ENCODE results near the gene JAKMIP3.
"Not testable (repeated sequence)": the region's sequence is repeated elsewhere in the genome, so short reads cannot be mapped to it uniquely, and the experiment has no call there.

Gene JAKMIP3

DNA sequence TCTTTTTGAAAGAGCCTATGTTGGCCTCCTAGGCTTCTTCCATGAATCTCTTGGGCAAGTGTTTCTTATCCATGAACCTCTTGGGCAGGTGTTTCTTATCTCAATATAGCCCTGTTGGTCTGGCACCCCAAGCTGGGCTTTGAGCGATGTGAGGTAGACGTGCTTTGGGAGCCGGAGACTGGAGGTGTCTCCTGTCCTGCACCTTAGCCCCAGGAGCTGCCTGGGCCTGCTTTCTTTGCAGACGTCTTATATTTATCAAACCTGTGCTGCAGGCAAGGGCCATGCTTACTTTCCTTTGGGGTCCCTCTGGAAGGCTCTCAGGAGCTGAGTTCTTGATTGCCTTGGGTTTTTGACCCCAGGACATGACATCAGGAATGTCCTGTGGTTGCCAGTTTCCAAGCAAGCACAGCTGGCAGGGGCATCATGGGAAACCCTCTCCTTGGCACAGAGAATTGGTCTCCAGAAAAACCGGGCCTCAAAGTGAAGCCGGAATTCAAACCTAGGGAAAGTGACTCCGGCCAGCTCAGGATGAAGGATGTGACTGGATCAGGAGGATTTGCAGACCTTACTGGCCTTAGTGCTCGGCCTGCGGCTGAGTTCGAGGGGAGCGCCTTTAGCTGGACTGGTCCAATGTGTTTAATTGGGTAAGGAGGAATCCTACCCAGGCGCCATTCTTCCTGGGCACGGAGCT lies 2.8 kb downstream of the JAKMIP3 start:
- Histone ChIP-seq H3K36me3 (ENCODE audit: control insufficient read depth in 1 of 2, insufficient read depth in 2 of 2, low read length in 2 of 2) (no peaks in the 10 kb centered on the region), H3K4me1 (ENCODE audit: control insufficient read depth in 1 of 2, insufficient read depth in 2 of 2, low read length in 2 of 2) (peaks cover 6 to 9% of the 10 kb centered on the region in 2 donors), H3K4me3 (ENCODE audit: low read depth in 1 of 2, low read length in 2 of 2) (no peak overlapping the region), H3K27ac (ENCODE audit: low read length) (no peak overlapping the region), H3K27me3 (ENCODE audit: low read depth, low read length) (no peaks in the 10 kb centered on the region), H3K9me3 (ENCODE audit: control insufficient read depth in 1 of 2, low read length in 2 of 2) (no peaks in the 10 kb centered on the region)

DNA sequence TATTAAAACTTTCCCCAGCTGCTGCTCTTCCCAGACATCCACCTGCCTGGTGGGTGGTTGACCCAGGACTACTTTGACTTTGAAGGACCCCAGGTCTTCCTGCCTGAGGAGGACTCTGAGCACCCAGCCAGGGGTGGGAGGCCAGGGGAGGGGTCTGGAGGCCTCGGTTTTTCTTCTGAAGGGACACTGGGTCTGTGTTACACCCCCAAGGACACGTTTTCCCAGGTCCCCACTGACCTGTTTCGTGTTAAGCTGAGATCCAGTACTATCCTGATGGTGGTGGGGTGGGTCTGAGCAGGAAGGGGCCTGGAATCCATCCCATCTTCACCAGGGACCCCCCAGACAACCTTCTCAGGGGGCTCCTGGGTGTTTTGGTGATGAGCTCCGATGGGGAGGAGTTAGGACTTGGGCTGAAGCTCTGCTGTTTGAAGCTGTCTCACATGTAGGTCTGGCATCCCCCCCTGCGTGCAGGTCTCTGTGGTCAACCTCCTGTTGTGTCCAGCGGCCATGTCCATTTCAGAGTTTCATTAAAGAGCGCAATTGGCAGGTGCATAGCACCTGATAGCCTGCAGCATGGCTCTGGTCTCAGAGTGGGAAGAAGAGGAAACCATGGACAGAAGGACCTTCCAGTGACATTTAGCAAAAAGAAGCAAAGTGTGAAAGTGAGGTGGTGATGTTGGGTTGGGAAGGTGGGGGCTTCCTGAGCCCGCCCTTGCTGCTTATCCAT lies 3.5 kb downstream of the JAKMIP3 start:
- no peaks in the 10 kb centered on the region for H3K27me3 ChIP-seq (ENCODE audit: low read depth, low read length)
- H3K9me3 ChIP-seq (ENCODE audit: control insufficient read depth in 1 of 2, low read length in 2 of 2): no peaks in the 10 kb centered on the region
- no peaks in the 10 kb centered on the region for H3K36me3 ChIP-seq (ENCODE audit: control insufficient read depth in 1 of 2, insufficient read depth in 2 of 2, low read length in 2 of 2)
- H3K4me1 ChIP-seq (ENCODE audit: control insufficient read depth in 1 of 2, insufficient read depth in 2 of 2, low read length in 2 of 2): peaks cover 6 to 9% of the 10 kb centered on the region in 2 donors
- H3K4me3 ChIP-seq (ENCODE audit: low read depth in 1 of 2, low read length in 2 of 2): no peak overlapping the region
- H3K27ac ChIP-seq (ENCODE audit: low read length): no peak overlapping the region

GRCh38 chr10:132069849-132070182 lies 4.1 kb downstream of the JAKMIP3 start:
- no peaks in the 10 kb centered on the region for H3K27me3 ChIP-seq (ENCODE audit: low read depth, low read length)
- no peaks in the 10 kb centered on the region for H3K36me3 ChIP-seq (ENCODE audit: control insufficient read depth in 1 of 2, insufficient read depth in 2 of 2, low read length in 2 of 2)
- H3K4me1 ChIP-seq (ENCODE audit: control insufficient read depth in 1 of 2, insufficient read depth in 2 of 2, low read length in 2 of 2): peaks cover 6 to 8% of the 10 kb centered on the region in 2 donors

DNA sequence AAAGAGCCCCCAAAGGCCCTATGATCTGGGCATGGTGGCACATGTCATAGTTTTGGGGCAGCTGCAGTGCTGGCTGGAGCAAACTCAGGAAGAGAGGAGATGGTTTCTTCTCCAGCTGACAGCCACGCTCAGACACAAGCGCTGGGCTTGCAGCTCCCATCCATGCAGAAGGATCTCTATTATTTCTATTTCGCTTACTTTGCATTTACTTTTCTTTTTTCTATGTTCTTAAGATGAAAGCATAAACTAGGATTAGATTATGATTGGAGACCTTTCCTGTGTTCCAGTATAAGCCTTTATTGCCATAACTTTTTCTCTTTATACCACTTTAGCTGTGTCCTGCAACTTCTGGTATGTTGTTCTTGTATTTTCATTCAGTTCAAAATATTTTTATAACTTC lies 5.0 kb downstream of the JAKMIP3 start:
- Histone ChIP-seq H3K36me3 (ENCODE audit: control insufficient read depth in 1 of 2, insufficient read depth in 2 of 2, low read length in 2 of 2) (no peaks in the 10 kb centered on the region), H3K27ac (ENCODE audit: low read length) (no peak overlapping the region), H3K9me3 (ENCODE audit: control insufficient read depth in 1 of 2, low read length in 2 of 2) (no peaks in the 10 kb centered on the region), H3K4me1 (ENCODE audit: control insufficient read depth in 1 of 2, insufficient read depth in 2 of 2, low read length in 2 of 2) (peaks cover 0 to 6% of the 10 kb centered on the region in 2 donors), H3K4me3 (ENCODE audit: low read depth in 1 of 2, low read length in 2 of 2) (no peak overlapping the region), H3K27me3 (ENCODE audit: low read depth, low read length) (no peaks in the 10 kb centered on the region)

More at GRCh38 chr10:132069849-132070182, 4.1 kb downstream of the JAKMIP3 start:
- Histone ChIP-seq H3K27ac (ENCODE audit: low read length) (no peak overlapping the region), H3K4me3 (ENCODE audit: low read depth in 1 of 2, low read length in 2 of 2) (no peak overlapping the region), H3K9me3 (ENCODE audit: control insufficient read depth in 1 of 2, low read length in 2 of 2) (no peaks in the 10 kb centered on the region)

DNA sequence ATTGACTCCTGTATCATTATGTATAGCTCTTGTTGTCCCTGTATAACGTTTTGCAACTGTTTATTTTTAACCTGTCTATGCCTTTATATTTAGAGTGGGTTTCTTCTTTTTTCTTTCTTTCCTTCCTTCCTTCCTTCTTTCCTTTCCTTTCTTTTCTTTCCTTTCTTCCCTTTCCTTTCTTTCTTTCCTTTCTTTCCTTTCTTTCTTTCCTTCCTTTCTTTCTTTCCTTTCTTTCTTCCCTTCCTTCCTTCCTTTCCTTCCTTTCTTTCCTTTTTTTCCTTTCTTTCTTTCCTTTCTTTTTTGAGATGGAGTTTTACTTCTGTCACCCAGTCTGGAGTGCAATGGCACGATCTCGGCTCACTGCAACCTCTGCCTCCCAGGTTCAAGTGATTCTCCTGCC lies 5.9 kb downstream of the JAKMIP3 start:
- Histone ChIP-seq H3K27me3 (ENCODE audit: low read depth, low read length) (no peaks in the 10 kb centered on the region), H3K9me3 (ENCODE audit: control insufficient read depth in 1 of 2, low read length in 2 of 2) (no peaks in the 10 kb centered on the region), H3K4me1 (ENCODE audit: control insufficient read depth in 1 of 2, insufficient read depth in 2 of 2, low read length in 2 of 2) (peaks cover 0 to under 1% of the 10 kb centered on the region in 2 donors), H3K4me3 (ENCODE audit: low read depth in 1 of 2, low read length in 2 of 2) (no peak overlapping the region), H3K27ac (ENCODE audit: low read length) (no peak overlapping the region), H3K36me3 (ENCODE audit: control insufficient read depth in 1 of 2, insufficient read depth in 2 of 2, low read length in 2 of 2) (no peaks in the 10 kb centered on the region)

GRCh38 chr10:132075909-132076577 lies 10.3 kb downstream of the JAKMIP3 start:
- H3K9me3 ChIP-seq (ENCODE audit: control insufficient read depth in 1 of 2, low read length in 2 of 2): no peaks in the 10 kb centered on the region
- no peaks in the 10 kb centered on the region for H3K27me3 ChIP-seq (ENCODE audit: low read depth, low read length)
- H3K4me1 ChIP-seq (ENCODE audit: control insufficient read depth in 1 of 2, insufficient read depth in 2 of 2, low read length in 2 of 2): no peaks in the 10 kb centered on the region
- no peak overlapping the region for H3K27ac ChIP-seq (ENCODE audit: low read length)
- H3K36me3 ChIP-seq (ENCODE audit: control insufficient read depth in 1 of 2, insufficient read depth in 2 of 2, low read length in 2 of 2): no peaks in the 10 kb centered on the region
- no peak overlapping the region for H3K4me3 ChIP-seq (ENCODE audit: low read depth in 1 of 2, low read length in 2 of 2)

- H3K4me3 ChIP-seq (ENCODE audit: low read depth in 1 of 2, low read length in 2 of 2): no peak overlapping the region
- H3K27ac ChIP-seq (ENCODE audit: low read length): no peak overlapping the region
- no peaks in the 10 kb centered on the region for H3K36me3 ChIP-seq (ENCODE audit: control insufficient read depth in 1 of 2, insufficient read depth in 2 of 2, low read length in 2 of 2)
- no peaks in the 10 kb centered on the region for H3K27me3 ChIP-seq (ENCODE audit: low read depth, low read length)
- H3K9me3 ChIP-seq (ENCODE audit: control insufficient read depth in 1 of 2, low read length in 2 of 2): no peaks in the 10 kb centered on the region
- no peaks in the 10 kb centered on the region for H3K4me1 ChIP-seq (ENCODE audit: control insufficient read depth in 1 of 2, insufficient read depth in 2 of 2, low read length in 2 of 2)
Measured at GRCh38 chr10:132076578-132077081, 10.9 kb downstream of the JAKMIP3 start.

GRCh38 chr10:132077091-132077490 lies 11.3 kb downstream of the JAKMIP3 start:
- no peaks in the 10 kb centered on the region for H3K36me3 ChIP-seq (ENCODE audit: control insufficient read depth in 1 of 2, insufficient read depth in 2 of 2, low read length in 2 of 2)
- H3K9me3 ChIP-seq (ENCODE audit: control insufficient read depth in 1 of 2, low read length in 2 of 2): no peaks in the 10 kb centered on the region
- no peaks in the 10 kb centered on the region for H3K4me1 ChIP-seq (ENCODE audit: control insufficient read depth in 1 of 2, insufficient read depth in 2 of 2, low read length in 2 of 2)
- no peak overlapping the region for H3K27ac ChIP-seq (ENCODE audit: low read length)
- H3K4me3 ChIP-seq (ENCODE audit: low read depth in 1 of 2, low read length in 2 of 2): no peak overlapping the region
- no peaks in the 10 kb centered on the region for H3K27me3 ChIP-seq (ENCODE audit: low read depth, low read length)

GRCh38 chr10:132078746-132079345 lies 13.1 kb downstream of the JAKMIP3 start:
- no peak overlapping the region for H3K4me3 ChIP-seq (ENCODE audit: low read depth in 1 of 2, low read length in 2 of 2)
- no peak overlapping the region for H3K27ac ChIP-seq (ENCODE audit: low read length)
- no peaks in the 10 kb centered on the region for H3K36me3 ChIP-seq (ENCODE audit: control insufficient read depth in 1 of 2, insufficient read depth in 2 of 2, low read length in 2 of 2)
- no peaks in the 10 kb centered on the region for H3K4me1 ChIP-seq (ENCODE audit: control insufficient read depth in 1 of 2, insufficient read depth in 2 of 2, low read length in 2 of 2)
- no peaks in the 10 kb centered on the region for H3K27me3 ChIP-seq (ENCODE audit: low read depth, low read length)
- H3K9me3 ChIP-seq (ENCODE audit: control insufficient read depth in 1 of 2, low read length in 2 of 2): no peaks in the 10 kb centered on the region

DNA sequence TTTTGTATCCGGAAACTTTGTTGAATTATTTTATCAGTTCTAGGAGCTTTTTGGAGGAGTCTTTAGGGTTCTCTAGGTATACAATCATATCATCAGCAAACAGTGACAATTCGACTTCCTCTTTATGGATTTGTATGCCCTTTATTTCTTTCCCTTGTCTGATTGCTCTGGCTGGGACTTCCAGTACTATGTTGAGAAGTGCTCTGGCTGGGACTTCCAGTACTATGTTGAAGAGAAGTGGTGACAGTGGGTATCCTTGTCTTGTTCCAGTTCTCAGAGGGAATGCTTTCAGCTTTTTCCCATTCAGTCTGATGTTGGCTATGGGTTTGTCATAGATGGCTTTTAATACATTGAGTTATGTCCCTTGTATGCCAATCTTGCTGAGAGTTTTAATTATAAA lies 18.6 kb downstream of the JAKMIP3 start:
- H3K9me3 ChIP-seq (ENCODE audit: control insufficient read depth in 1 of 2, low read length in 2 of 2); H3K27me3 ChIP-seq (ENCODE audit: low read depth, low read length); H3K36me3 ChIP-seq (ENCODE audit: control insufficient read depth in 1 of 2, insufficient read depth in 2 of 2, low read length in 2 of 2); H3K4me1 ChIP-seq (ENCODE audit: control insufficient read depth in 1 of 2, insufficient read depth in 2 of 2, low read length in 2 of 2); H3K4me3 ChIP-seq (ENCODE audit: low read depth in 1 of 2, low read length in 2 of 2); H3K27ac ChIP-seq (ENCODE audit: low read length): not testable (repeated sequence)

DNA sequence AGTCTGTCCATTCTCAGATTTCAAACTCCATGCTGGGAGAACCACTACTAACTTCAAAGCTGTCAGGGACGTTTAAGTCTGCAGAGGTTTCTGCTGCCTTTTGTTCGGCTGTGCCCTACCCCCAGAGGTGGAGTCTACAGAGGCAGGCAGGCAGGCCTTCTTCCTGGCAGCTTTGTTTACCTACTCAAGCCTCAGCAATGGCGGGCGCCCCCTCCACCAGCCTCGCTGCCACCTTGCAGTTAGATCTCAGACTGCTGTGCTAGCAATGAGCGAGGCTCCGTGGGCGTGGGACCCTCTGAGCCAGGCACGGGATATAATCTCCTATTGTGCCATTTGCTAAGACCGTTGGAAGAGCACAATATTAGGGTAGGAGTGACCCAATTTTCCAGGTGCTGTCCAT lies 27.5 kb downstream of the JAKMIP3 start:
- H3K36me3 ChIP-seq (ENCODE audit: control insufficient read depth in 1 of 2, insufficient read depth in 2 of 2, low read length in 2 of 2); H3K9me3 ChIP-seq (ENCODE audit: control insufficient read depth in 1 of 2, low read length in 2 of 2); H3K4me3 ChIP-seq (ENCODE audit: low read depth in 1 of 2, low read length in 2 of 2); H3K4me1 ChIP-seq (ENCODE audit: control insufficient read depth in 1 of 2, insufficient read depth in 2 of 2, low read length in 2 of 2); H3K27ac ChIP-seq (ENCODE audit: low read length); H3K27me3 ChIP-seq (ENCODE audit: low read depth, low read length): not testable (repeated sequence)

Data from muscle layer of duodenum (tissue), 2 donors.